CD1c-positive myeloid dendritic cell (primary cell): ENCODE measurements around the gene HDHD5.
"Not testable (repeated sequence)": the region's sequence is repeated elsewhere in the genome, so short reads cannot be mapped to it uniquely, and the experiment has no call there.

ENCODE experiments used
- DNase-seq: peaks from one replicate; pipeline ENCODE4 v3.0.0-alpha.2; 2016; ENCODE audit errors: extremely low spot score

Gene HDHD5

DNA sequence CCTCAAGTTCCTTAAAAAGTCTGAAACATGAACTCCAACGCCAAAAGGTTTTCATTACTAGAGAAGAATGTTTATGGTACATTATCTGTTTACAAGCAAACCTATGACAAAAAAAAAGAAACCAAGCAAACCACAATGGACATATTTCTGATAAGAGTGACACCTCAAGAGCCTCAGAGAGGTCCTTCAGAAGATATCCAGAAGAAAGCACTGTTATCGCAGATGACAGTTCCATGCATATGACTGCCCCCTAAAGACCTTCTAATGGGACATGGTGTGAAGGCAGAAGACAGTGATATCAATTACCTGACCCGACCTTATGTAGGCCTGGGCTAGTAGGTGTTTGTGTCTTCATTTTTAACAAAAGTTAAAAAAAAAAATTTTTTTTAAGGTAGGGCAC lies 3.1 kb downstream of the HDHD5 start:
- no peak for DNase-seq

- no peak for DNase-seq
Observed at GRCh38 chr22:17152971-17153370, 6.1 kb downstream of the HDHD5 start.

DNA sequence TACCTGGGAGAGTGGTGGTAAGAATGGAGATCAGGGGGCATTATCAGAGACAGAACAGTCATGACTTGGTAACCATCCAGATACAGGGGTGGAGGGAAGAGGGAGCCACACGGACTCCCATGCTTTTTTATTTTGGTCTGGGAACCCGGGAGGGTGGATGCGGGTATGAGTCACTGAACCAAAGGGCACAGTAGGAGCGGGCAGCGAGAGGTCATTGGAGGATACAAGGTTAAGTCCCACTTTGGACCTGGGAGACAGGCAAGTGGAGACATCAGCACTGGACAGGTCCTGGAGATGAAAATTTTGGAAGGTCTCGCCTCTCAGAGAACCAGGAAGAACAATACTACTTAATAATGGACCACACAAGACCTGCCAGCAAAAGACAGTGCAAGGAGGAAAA lies 6.7 kb downstream of the HDHD5 start:
- DNase-seq: no peak

DNA sequence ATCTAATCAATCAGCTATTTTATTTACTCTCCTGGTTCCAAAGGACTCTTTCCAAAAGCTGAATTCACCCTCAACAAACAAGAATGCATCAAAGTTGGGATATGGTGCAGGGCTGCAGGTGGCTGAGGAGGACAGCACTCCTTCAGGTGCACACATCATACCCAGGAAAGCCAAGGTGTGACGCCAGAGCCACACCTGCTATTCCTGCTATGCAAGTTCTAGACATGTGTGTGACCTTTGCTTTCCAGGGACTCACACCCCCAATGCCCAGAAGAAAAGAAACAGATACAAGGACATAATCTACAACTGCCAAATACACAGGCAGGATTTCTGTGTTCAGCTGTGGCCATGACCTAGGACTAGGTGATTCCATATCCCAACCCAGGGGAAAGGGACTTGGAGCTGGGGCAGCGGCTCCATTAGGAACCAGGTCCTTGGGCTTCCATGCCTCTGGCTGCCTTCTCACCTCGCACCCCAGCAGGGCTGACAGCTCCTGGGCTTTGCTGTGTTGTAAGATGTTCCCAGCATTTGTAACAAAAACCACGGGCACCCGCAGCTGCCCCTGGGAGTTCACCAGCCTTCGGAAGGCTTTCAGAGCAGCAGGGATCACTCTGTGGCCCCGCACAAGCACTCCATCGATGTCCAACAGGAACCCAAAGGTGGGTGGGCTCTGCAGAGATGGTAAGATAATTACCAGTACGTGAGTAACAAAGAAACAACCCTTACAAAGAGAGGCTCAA lies 9.8 kb downstream of the HDHD5 start:
- DNase-seq: no peak

GRCh38 chr22:17147458-17147857 lies 11.6 kb downstream of the HDHD5 start:
- not testable (repeated sequence) for DNase-seq

- DNase-seq: no peak
Observed at GRCh38 chr22:17145021-17145680, 13.9 kb downstream of the HDHD5 start.

DNA sequence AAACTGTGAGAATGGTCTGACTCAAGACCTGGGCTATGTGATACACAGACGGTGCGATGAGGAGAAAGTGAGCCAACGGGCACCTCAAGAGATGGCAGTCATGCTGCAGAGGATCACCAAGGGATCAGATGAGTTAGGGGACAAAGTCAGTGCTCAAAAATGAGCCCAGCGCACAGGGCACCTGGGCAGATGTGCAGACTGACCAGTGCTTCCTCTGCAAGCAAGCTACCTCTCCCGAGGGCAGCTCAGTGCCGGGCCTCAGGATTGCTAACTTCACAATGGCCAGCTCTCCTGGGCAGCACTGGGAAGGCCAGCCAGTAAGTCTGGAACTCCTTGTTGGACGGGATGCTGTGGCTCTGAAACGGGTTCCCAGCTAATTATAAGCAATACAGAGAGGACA lies 15.3 kb downstream of the HDHD5 start:
- DNase-seq: no peak

DNA sequence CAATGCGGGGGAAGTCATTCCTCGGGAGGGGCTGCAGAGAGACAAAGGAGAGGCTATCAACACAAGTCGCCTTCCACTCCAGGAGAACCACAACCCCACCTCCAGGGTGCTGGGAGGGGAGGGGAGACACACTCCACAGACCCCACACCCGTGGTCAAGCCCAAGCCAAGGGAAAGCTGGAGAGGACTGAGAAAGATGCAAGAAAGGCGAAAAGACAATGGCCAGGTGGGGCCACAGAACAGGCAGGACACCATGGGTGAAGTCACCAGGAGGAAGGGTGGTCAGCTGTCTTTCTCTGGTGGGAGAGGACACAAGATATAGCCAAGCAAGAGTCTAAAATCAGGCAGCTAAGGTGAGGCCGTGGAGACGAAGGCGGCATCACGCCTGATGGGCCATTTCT lies 16.0 kb downstream of the HDHD5 start:
- DNase-seq: no peak

DNA sequence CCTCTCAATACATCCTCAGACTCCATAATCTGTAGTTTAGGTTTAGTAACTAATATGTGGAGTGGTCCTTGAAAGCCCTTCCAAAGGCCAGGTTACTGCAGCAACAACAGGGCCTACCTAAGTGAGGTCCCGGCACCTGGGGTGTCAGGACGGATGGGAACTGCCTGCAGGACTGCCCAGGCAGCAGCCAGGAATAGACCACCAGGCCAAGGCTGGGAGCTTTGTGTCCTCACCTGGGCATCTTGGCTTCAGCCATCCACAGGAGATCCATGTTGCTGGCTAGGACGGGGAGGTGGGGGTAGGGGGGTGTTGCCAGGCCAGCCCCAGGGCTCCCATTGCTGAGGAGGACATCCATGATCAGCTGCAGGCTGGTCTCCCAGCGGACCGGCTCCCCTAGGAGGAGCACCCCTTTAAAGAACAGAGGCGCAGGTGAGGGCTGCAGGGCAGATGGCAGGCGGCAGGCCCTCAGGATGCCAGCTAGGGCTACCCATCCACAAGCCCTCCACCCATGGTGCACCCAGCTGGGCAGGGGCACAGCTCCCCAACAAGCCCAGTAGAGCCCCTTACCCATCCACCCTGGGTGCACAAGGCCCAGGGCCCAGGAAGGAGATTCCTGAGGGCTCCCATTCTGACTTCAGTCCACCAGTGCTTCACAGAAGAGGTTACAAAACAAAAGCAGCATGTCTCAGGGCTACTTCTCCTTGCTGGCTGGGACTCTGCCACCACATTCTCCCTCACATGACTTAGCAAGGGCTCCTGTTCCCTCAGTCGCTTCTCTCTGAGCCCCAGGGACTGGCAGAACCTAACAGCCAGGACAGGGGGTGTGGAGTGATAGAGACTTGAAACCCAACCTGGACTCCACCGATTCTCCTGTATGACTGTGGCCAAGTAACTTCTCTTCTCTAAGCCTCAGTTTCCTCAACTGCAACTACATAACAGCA lies 18.0 kb downstream of the HDHD5 start:
- no peak for DNase-seq

DNA sequence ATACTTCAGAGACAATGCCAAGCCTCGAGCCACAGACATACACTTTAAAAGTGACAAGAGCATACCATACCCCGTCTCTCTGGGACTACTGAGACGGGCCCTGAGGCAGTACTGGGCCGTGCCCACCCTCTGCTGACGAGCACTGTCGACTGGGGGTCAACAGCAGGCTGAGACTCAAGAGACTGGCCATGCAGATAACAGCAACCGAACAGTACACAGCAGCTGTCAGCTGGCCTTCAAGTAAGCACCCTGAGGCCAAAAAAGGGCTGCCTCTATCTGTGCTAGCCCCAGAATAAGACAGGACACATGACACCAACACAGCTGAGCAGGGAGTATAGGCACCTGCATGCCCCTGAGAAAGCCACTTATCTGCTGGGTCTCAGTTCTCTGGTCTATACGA lies 19.1 kb downstream of the HDHD5 start:
- DNase-seq: no peak

DNA sequence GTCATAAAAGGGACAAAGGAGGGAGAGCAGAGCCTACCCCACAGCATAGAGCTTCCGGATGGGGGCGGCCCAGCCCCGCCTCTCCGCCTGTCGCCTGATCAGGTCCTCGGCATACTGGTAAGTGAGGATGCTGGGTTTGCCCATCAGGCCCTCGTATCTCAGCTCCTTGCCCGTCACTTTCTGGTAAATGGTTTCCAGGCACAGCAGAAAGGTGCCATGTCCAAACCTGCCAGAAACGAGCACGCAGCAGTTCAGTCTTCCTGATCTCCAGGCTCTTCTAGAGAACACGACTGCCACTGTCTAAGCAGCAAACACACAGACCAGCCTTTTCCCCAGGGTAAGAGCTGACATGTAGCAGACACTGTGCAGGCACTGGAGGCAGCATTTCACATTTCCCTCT lies 20.6 kb downstream of the HDHD5 start:
- DNase-seq: no peak

DNA sequence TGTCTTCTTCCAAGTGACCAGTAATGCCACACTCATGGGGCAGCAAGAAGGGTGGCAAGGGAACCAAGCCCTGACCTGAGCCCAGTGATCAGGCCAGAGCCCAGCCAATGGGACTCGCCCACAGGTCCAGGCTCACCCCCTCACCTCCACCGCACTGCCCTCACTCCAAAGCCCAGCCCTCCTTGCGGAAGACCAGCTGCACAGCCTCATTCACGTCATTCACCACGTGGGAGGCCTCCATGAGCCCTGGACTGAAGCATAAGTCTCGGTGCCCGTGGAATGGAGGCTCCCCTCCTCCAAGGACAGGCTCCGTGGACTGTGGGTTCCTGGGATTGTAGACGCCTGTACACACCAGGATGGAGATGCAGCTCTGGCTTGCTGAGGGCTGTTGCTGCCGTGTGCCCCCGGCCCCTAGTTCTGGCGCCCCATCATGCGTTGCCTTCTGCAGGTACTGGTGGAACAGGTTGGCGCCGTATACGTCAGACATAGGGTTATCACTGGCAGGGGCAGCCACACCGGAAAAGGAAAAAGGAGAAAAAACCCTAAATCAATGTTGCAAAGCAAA lies 21.1 kb downstream of the HDHD5 start:
- no peak for DNase-seq

GRCh38 chr22:17137170-17137569 lies 21.9 kb downstream of the HDHD5 start:
- no peak for DNase-seq

DNA sequence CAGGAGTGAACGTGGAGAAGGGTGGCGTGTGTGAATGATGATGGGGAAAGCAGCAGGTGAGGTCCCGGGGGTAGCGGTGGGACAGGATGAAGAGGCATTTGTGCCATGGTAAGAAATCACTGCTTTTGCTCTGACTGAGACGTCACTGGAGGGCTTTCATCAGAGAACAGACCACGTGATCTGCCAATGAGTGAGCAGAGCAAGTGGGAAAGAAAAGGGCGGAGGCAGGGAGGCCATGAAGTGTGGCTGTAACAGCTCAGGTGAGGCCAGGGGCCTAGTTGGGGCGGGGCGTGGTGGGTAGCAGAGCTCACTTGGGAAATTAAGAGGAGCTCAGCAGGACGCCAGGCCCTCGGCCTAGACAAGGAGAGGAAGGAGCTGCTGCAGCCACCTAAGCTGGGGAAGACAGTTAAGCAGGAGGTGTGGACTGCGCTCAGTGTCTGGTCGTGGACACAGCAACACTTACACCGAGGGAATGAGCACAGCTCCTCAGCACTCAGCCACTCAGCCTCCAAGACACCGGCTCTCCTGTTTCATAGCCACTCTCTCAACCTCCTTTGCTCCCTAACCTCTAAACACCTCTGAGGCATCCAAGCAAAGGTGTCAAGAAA lies 23.8 kb downstream of the HDHD5 start:
- DNase-seq: no peak

DNA sequence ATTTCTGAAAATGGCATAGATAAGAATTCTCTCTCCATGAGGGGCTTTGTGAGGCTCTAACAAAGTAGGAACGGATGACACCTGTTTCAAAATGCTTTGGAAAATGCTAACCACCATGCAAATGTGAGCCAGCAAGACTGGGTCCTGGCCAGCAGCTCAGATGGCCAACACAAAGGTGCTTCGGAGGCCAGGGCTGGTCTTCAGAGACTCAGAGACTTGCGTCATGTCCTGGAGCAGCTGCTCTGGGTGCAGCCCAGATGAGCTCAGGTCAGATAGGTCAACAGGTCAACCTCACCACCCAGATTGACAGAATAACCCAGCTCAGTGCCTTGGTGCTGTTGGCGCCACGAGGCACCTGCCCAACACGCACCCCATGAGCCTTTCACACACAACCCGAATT lies 25.9 kb downstream of the HDHD5 start:
- no peak for DNase-seq

GRCh38 chr22:17132112-17132511 lies 27.0 kb downstream of the HDHD5 start:
- DNase-seq: no peak

GRCh38 chr22:17131686-17132085 lies 27.4 kb downstream of the HDHD5 start:
- no peak for DNase-seq

DNA sequence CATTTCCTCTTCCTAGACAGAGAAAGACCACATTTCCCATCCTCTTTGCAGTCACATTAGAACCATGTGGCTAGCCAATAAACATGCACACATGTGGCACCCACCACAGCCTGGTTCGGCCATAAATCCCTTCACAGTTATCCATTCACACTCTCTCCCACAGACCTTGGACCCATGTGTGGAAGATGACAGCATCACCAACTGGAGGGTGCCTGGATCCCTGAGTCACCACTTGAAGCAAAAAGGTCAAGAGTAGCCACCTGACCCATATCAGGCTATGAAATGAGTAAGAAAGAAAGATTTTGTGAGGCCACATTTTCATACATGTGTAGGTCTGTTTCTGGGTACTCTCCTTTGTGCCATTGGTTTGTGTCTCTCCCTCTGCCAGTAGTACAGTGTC lies 28.9 kb downstream of the HDHD5 start:
- DNase-seq: no peak

DNA sequence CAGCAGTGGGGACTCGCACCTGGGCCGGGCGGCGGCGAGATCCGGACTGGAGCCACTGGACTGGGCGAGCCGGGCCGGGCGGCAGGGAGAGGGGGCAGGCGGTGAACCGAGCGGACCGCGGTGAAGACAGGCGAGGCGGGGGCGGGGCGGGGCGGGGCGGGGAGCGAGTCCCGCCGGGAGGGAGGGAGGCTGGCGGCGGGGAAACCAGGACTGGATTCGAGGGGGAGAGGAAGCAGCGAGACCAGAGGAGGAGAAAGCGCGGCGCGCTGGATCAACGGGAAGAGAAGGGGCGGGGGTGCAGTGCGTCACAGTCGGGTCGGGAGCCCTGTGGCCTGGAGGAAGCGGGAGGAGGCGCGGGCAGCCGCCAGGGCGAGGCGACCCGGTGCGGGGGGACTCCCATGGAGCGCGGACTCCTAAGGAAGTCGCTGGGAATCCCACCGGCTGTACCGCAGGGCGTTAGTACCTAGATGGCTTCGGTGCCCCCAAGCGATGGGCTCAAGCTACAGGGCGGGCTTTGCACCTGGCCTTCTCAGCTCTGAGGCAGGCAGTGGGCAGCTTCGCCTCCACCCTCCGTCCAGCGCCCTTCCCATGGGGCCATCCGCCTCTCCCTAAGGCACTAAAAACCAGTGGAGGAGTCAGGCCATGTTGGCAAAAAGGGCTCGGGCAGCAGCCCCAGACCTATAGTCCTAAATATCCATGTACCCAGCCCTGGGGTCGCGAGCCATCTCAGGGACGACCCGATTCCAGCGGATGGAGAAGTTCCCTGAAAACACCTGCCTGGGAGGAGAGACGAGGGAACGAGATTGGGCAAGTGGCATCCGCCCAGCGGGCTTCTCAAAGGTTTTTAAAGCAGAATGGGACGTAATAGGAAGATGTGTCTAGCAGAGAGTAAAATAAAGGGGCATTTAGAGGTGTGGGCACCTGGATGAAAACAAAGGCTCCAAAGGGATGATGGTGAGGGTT lies 37.6 kb downstream of the HDHD5 start, which contains the start of gene TMEM121B:
TMEM121B (minus strand) TSS at position 128 of the 963 bp plus-strand sequence. CDS start 233 bp downstream, outside the sequence.
- peak; percentile 89 for DNase-seq

DNA sequence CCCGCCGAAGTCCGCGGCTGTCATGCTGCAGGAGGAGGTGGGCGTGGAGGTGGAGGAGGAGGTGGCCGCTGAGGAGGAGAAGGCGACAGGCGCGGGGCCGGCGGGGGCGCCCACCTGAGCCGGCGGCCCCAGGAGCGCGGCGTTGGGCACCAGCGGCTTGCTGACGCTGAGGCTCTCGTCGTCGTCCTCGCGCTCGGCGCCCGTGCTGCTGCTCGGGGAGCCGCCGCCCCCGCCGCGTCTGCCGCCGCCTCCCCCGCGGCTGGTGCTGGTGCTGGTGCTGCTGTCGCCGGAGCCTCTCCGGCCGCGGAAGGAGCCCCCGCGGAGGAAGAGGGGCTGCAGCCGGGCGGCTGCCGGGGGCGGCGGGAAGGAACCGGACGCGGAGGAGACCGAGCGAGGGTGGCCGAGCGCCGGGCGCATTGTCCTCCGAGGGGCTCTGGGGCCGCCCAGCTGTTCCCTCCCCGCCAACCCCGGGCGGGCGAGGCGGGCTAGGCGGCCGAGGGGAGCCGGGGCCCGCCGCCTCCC lies 38.3 kb downstream of the HDHD5 start:
- peak; percentile 59 for DNase-seq
